ENCODE results near the gene SNORC. TPM values are rescaled to one million over a fixed set of nuclear protein-coding genes. Genes with fewer than 3 reads are reported as not detected.
"Not testable (repeated sequence)": the region's sequence is repeated elsewhere in the genome, so short reads cannot be mapped to it uniquely, and the experiment has no call there.

Gene SNORC
- total RNA-seq, 1 experiment from 2014 or later, result 2.6 TPM

- no peak for DNase-seq (ENCODE audit: low spot score)
Observed at GRCh38 chr2:232896720-232897597, 26.9 kb downstream of the SNORC start.

DNA sequence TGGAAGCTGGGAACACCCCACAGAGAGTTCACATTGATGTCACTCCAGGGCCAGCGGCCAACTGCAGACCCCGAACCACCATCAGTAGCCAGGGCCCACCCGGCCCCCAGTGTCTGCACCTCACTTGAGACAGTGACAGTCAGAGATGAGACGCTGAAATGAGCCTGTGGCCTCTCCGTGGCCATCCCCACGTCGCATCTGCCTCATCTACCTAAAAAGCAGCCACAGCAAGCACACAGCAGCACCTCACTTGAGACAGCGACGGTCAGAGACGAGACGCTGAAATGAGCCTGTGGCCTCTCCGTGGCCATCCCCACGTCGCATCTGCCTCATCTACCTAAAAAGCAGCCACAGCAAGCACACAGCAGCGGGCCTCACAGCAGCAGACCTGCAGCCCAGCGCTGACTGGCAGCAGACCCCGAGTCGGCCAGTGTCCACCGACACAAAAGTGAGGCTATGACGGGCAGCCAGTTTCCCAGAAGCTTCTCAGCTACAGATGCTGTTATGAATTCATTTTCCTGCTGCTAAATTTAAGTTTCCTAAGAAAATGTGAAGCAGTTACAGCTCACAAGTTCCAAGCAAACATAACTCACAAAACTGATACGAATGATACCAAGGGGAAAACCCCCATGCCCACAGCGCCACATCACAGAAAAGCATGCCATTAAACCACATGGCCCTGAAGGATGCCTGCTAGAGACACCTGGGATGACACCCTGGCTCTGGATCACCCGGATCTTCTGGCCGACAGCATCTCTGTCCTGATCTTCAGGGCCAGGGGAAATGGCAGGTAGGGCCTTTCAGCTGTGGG is 27.7 kb downstream of the SNORC start:
- DNase-seq (ENCODE audit: low spot score), result no peak

DNA sequence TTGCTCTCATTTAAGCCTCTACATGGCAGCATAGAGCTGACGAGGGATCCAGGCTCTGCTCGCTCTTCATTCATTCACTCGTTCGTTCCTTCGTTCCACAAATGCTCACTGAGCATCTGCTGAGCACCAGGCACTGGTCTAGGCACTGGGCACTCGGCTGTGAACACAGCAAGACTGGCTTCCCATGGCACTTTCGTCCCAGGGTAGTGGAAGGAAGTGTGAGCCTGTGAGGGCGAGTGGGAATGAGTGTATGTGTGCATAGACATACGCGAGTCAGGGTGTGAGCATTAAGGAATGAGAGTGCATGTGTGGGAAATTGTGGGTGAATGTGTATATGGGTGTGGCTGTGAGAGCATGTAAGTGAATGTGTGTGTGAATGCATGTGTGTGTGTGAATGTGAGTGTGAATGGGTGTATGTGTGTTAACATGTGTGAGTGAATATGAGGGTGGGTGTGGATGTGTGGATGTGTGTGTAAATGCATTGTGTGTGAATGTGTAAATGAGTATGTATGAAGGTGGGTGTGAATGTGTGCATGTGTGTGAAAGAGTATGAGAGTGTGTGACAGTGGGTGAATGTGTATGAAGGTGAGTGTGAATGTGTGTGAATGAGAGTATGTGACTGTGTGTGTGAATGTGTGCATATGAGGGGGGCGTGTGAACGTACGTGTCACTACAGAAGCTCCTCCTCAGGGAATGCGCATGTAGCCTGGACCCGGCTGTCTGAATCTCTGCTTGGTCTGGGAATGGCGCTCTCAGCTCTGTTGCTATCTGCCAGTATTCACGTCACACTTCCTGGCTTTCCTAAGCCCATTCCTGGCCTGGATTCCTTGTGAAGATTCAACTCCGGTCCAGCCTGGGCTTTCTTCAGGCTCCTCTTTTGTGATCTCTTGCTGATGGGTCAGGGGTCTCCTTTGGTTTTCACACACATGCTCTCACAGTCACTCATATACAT is 28.8 kb downstream of the SNORC start:
- no peak for DNase-seq (ENCODE audit: low spot score)

DNA sequence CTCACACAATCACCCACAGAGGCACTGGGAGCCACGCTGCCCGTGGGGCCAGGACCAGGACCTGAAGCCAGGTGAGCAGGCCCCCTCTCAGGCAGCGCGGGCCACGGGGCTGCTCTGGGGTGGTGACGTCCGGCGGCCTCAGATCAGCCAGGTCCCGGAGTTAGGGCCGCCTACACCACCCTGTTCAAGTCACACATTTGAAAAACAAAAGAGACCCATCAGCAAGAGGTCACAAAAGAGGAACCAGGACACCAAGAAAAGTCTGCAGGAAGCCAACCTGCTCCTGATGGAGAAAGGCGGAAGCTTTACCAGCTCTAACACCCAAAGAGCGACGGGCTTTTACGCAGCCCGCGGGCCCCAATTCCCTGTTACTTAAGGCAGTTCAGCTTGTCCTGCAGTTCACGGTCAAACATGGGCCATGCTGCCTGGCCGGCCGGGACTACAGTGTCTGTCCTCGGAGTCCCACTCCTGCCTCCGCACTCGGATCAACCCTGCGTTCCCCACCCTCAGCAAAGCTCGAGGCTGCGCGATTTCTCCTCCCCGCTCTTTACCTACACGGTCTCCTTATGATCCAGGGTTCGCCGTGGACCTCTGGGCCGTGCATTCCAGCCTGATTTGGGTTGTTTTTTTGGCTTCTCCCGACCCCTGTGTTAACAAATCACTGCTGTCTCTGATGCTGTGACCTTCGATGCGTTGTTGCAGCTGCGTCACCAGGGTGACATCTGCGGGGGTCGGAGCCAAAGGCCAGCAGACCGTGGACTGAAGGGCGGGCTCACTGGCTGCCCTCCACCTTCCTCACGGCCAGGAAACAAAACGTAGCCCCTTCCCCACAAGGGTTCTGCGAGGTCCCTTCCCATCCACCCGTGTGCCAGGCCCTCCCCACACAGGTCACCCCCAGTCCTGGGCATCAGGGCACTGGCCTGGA is 31.0 kb downstream of the SNORC start:
- DNase-seq (ENCODE audit: low spot score), result no peak

DNA sequence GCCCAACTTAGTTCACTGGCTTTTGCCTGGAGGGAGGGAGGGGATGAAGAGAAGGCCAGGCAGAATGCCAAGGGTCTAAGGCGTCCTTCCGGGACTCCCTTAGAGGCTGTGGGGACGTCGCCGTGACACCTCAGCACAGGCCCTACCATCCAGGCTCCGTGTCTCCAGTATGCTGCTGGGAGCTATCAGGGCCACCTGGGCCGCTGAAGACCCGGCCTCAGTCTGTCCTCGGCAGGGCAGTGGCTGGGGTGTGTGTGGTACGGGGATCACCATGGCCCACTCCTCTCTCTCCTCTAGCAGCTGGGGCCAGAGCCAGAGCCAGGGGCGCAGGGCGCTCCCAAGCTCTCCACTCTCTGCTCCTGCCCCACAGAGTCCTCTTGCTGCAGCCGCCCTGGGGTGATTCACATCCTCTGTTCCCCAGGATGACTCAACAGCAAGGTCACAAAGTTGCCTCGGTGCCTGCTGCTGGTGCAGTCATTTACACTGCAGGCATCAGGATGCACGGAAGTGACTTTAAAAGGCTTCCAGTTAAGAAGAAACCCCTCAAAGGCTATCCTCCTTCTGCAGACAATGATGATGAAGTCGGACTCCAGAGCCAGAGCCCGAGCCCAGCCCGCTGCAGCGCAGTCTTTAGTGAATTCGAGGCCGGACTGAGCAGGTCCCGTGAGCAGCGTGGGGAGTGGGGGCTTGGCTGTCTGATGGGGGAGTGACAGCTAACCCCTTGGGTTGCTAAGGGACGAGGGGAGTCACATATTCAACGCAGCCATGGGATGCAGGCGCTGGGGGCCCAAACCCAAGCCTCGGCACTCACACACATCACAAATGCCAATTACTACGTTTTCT is 31.9 kb downstream of the SNORC start:
- DNase-seq (ENCODE audit: low spot score), result peak; percentile 49

GRCh38 chr2:232903989-232904388 is 33.9 kb downstream of the SNORC start:
- no peak for DNase-seq (ENCODE audit: low spot score)

GRCh38 chr2:232906867-232907717 is 37.0 kb downstream of the SNORC start:
- DNase-seq (ENCODE audit: low spot score), result not testable (repeated sequence)

GRCh38 chr2:232907718-232908085 is 37.6 kb downstream of the SNORC start:
- not testable (repeated sequence) for DNase-seq (ENCODE audit: low spot score)

DNA sequence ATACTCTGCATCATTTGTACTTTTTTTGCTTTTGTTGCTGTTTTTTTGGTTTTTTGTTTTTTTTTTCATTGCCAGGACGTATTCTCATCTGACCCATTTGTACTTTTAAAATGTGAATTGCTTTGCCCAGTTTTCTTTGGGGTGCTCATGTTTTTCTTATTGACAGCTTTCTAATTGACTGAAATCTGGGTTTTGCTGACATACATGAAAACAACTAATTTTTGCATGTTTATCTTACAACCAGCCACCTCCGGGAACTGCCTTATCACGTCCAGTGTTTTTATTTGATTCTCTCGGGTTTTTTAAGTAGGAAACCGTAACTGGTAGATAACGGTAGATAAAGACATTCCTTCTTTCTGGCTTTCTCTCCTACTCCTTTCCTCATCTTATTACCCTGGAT is 38.6 kb downstream of the SNORC start:
- DNase-seq (ENCODE audit: low spot score), result no peak

DNA sequence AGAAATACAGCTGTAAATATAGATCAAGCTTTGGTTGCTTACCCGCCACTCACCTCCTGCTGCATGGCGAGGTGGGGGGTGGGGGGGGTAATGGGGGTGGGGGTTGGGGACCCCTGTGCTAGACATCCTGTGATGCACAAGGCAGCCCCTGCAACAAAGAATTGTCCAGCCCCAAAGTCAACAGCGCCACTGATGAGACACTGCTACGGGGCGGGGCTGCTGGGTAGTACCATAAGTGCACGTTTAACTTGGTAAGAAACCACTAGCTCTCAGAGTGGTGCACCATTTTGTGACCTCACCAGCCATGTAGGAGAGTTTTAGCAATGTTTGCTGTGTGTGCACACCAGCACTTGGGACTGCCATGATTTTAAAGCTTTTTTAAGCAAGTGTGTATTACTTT is 40.3 kb downstream of the SNORC start:
- no peak for DNase-seq (ENCODE audit: low spot score)

DNA sequence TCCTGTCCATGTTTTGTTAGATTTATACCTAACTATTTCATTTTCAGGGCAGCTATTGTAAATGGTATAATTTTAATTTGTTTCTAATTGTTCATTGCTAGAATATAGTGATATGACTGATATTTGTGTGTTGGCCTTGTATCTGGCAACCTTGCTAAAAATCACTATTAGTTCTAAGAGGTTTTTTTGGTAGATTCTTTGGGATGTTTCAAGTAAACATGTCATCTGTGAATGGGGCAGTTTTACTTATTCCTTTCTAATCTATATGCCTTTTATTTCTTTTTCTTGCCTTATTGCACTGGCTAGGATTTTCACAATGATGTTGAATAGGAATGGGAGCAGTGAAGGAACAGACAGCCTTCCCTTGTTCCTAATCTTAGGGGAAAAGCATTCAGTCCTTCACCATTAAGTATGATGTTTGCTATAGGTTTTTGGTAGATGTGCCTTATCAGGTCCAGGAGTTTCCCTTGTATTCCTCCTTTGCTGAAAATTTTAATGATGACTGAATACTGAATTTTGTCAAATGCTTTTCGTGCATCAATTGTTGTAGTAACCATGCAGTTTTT is 41.7 kb downstream of the SNORC start:
- DNase-seq (ENCODE audit: low spot score), result no peak

- no peak for DNase-seq (ENCODE audit: low spot score)
Observed at GRCh38 chr2:232913903-232914302, 43.8 kb downstream of the SNORC start.

- DNase-seq (ENCODE audit: low spot score), result no peak
Observed at GRCh38 chr2:232919141-232919540, 49.1 kb downstream of the SNORC start.

- no peak for DNase-seq (ENCODE audit: low spot score)
Observed at GRCh38 chr2:232920055-232920454, 50.0 kb downstream of the SNORC start.

DNA sequence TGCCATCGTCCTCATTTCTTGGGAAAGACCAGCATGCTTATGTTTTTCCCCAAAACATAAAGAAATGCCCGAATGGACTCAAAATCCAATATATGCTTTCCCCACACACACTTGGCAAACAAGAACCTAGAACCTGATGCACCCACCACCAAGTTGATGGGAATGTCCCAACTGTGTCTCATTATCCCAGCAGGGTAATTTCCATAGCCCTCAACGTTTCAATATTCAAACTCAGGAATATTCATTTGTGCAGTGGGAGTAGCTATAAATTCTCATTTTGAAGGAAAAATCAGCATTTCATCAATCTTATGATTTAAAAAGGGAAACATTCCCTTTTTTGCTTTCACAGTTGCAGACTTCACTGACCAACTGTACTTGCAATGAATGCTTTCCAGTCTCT is 50.7 kb downstream of the SNORC start:
- no peak for DNase-seq (ENCODE audit: low spot score)

- DNase-seq (ENCODE audit: low spot score), result no peak
Observed at GRCh38 chr2:232924433-232924832, 54.4 kb downstream of the SNORC start.

DNA sequence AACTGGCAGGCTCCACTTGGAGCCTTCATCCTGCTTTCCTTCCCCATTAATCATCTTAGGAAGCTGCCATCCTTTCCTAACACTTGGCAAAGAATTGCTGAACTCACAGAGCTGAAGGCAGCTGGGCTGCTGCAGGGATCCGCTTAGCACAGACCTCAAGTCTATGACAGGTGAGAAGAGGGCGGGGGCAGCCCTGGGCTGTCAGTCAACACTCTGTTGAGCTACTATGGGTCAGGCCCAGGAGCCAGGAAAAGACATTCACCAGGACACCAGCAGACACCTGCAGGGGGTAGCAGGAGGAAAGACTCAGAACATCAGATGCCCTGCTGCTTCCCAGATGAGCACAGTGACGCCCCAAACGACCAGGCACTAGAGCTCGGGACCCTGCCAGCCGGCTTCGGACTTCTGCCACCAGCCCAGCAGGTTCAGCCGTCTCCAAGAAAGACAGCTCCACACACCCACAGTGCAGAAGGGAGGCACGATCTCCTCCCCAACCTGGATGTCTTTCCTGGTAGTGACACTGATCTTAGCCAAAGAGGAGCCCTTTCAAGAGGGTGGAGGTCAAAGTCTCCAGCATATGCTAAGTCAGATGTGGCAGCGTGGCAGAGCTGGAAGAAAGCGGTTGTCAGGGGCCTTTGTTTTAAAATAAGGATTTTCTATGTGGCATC is 55.2 kb downstream of the SNORC start:
- DNase-seq (ENCODE audit: low spot score), result no peak

DNA sequence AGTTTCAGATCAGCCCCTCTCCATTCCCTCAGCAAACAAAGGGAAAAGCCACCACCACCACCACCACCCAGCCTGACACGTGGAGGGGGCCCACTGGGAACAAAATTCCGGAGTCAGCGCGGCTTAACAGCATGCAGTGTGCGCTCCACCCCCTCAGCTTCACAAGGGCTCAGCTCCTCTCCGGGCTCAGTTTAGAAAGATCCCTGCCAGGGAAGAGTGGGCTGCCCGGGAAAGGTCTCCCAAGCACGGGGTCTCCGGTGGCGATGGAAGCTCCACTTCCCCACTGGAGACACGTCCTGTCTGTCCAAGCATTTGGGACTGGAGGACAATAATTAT is 55.7 kb downstream of the SNORC start:
- DNase-seq (ENCODE audit: low spot score), result no peak
